GM18526 (cell line): ENCODE measurements around the gene RDH16.

ENCODE experiments used
- POLR2A ChIP-seq: IDR thresholded peaks from 3 replicates; pipeline ENCODE4 v1.6.1; 2011; ENCODE audit not compliant: insufficient read length; ENCODE audit errors: extremely low read depth

The RDH16 gene

GRCh38 chr12:56994231-56994746 lies 36.9 kb upstream of the RDH16 start:
- no peak for TF ChIP-seq POLR2A

- TF ChIP-seq POLR2A = no peak
Observed at GRCh38 chr12:56993346-56993745, 35.9 kb upstream of the RDH16 start.

- no peak for TF ChIP-seq POLR2A
Observed at GRCh38 chr12:56991319-56992246, 34.2 kb upstream of the RDH16 start.

GRCh38 chr12:56990648-56991318 lies 33.4 kb upstream of the RDH16 start:
- TF ChIP-seq POLR2A = no peak

GRCh38 chr12:56989861-56990610 lies 32.6 kb upstream of the RDH16 start:
- no peak for TF ChIP-seq POLR2A

- no peak for TF ChIP-seq POLR2A
Observed at GRCh38 chr12:56988207-56988739, 30.9 kb upstream of the RDH16 start.

GRCh38 chr12:56987551-56988053 lies 30.2 kb upstream of the RDH16 start:
- no peak for TF ChIP-seq POLR2A

GRCh38 chr12:56987011-56987410 lies 29.6 kb upstream of the RDH16 start:
- no peak for TF ChIP-seq POLR2A

GRCh38 chr12:56983386-56983785 lies 26.0 kb upstream of the RDH16 start:
- no peak for TF ChIP-seq POLR2A

GRCh38 chr12:56980941-56981530 lies 23.6 kb upstream of the RDH16 start:
- TF ChIP-seq POLR2A = no peak

GRCh38 chr12:56980268-56980667 lies 22.9 kb upstream of the RDH16 start:
- TF ChIP-seq POLR2A = no peak

- no peak for TF ChIP-seq POLR2A
Observed at GRCh38 chr12:56979628-56980027, 22.2 kb upstream of the RDH16 start.

- TF ChIP-seq POLR2A = no peak
Observed at GRCh38 chr12:56978397-56979138, 21.2 kb upstream of the RDH16 start.

GRCh38 chr12:56958422-56958821 lies 1.0 kb upstream of the RDH16 start:
- TF ChIP-seq POLR2A = no peak
